VCaP (cell line): Measurements from ENCODE around the gene SLC4A5.
"Not testable (repeated sequence)": the region's sequence is repeated elsewhere in the genome, so short reads cannot be mapped to it uniquely, and the experiment has no call there.

ENCODE experiments used
- H3K27ac ChIP-seq: fragments of 450-650 bp; 2 replicates; pipeline ENCODE4 v1.5.1; 2017
- TF ChIP-seq, protein P1 (sequence below): fragments of 450-650 bp; conservative IDR thresholded peaks from 2 replicates; pipeline ENCODE4 v1.5.1; 2017; ENCODE audit warnings: mild to moderate bottlenecking, moderate library complexity

The SLC4A5 gene

DNA sequence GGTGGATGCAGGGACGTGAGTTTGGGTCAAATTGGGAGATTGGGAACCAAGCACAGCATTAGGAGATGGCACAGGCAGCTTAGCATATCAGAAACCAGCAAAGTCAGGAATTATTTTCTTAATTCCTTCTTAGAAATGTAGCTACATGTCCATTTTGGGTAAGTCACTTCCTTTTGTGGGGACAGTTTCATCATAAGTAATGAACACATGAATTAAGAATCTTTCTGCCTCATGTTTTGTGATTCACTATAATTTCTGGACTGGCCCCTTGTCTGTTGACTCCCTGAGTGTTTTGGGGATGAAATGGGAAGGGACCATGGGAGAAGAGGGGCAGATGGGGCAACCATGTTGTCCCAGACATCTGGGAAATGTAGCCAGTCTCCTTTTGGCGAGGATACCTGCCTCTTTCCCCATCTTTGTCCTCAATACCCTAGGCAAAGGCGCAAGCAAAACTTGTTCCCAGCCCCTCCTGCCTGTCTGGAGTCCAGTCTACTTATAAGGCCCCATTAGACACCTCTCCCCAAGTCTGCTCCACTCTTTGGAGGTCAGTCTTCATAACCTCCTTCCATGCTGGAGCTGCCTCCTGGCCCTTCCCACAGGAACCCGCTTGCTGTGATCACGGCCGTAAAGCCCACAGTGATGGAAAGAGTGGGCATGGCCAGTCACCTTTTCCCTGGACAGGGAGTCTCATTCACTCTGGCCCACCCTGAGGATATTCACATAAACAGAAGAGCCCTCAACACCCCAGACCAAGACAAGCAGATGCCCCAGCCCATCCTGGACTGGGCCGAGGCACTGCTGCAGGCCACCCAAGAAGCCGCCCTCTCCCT, 119.1 kb downstream of the SLC4A5 start:
- TF ChIP-seq, protein P1, sequence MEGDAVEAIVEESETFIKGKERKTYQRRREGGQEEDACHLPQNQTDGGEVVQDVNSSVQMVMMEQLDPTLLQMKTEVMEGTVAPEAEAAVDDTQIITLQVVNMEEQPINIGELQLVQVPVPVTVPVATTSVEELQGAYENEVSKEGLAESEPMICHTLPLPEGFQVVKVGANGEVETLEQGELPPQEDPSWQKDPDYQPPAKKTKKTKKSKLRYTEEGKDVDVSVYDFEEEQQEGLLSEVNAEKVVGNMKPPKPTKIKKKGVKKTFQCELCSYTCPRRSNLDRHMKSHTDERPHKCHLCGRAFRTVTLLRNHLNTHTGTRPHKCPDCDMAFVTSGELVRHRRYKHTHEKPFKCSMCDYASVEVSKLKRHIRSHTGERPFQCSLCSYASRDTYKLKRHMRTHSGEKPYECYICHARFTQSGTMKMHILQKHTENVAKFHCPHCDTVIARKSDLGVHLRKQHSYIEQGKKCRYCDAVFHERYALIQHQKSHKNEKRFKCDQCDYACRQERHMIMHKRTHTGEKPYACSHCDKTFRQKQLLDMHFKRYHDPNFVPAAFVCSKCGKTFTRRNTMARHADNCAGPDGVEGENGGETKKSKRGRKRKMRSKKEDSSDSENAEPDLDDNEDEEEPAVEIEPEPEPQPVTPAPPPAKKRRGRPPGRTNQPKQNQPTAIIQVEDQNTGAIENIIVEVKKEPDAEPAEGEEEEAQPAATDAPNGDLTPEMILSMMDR = no peak
- no peak overlapping the region for H3K27ac ChIP-seq

DNA sequence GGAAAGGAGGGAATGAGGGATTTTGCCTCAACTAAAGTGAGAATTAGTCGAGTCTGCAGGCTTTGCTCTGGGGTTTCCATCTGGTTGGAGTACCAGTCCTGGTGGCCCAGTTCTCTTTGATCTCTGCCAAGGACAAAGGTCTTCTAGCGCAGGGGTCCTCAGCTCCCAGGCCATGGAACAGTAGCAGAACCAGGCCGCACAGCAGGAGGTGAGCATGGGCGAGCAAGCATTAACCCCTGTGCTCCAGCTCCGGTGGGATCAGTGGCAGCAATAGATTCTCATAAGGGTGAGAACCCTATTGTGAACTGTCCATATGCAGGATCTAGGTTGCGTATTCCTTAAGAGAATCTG, 120.9 kb downstream of the SLC4A5 start:
- TF ChIP-seq, protein P1 = no peak
- no peak overlapping the region for H3K27ac ChIP-seq

DNA sequence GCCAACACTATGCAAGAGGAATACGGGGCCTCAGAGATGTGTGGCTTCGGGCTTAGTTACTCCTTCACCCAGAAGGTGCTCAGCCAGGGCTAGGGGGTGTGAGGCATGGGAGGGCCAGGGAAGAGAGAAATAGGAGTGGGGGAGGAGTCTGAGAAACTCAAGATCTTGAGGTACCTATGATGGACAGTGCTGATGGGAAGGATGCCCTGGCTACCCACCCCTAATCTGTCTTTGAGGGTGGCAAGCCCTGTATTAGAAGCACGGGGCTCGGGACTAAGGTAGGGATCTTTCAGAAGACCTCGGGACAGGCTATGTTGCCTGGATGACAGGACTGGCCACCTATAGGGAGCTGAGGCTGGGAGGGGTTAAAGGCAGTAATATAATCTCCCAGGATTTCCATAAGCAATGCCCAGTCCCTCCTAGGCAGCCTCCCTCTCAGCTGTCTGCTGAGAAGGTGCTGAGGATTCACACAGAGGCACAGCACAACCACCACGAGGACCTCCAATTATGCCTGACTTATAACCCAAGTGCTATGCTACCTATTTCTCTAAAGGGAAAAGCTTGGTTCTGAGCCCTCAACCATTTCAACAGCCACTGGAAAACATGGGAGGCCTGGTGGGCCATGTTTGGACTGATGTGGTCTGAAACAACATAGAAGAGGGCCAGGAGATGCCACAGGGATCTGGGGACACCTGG, 121.5 kb downstream of the SLC4A5 start:
- TF ChIP-seq, protein P1 = no peak
- no peak overlapping the region for H3K27ac ChIP-seq

DNA sequence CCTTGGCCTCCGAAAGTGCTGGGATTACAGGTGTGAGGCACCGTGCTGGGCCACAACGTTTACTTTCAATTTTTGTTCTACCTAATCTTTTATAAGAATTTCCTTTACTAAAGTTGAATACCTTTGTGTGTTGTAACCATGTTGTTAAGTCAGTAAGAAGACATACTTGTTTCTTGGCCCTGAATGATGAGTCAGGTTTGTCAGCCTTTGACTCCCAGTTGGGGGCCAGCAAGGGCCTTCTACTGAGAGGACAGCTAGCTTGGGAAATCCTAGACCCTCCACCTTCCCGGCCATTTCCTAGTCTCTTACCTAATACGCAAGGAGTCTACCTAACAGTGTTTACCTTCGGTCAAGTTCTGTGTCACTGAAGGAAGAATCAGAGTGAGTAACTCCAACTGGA, 122.1 kb downstream of the SLC4A5 start:
- H3K27ac ChIP-seq = no peak overlapping the region
- TF ChIP-seq, protein P1 = no peak

DNA sequence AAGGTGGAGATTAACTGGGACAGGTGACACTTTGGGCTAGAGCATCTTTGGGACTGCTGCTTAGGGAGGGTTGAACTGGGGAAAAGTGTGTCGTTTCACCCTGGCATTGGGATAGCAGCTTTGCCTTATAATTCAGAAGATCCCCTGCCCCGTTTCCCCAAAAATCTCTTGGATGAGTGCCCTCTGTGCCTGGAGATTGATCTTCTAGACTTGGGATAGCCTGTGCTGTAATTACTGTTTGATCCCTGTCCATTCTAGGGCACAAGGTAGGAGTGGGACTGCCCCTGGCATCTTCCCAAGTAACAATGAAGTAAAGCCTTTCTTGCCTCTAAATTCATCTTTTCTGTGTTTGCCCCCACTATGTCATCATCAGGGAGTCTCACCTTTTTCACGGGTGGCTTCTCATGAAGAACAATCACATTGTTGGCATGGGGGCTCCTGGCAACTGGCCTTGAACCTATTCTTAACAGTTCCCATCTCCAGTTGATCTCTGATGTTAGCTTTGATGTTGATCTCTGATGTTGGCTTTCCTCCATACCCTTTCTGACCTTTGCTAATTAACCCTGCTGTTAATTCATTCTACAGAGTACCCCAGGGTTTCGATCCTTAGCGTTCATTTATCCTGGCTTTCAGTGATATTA, 123.2 kb downstream of the SLC4A5 start:
- TF ChIP-seq, protein P1 = no peak
- H3K27ac ChIP-seq = no peak overlapping the region

DNA sequence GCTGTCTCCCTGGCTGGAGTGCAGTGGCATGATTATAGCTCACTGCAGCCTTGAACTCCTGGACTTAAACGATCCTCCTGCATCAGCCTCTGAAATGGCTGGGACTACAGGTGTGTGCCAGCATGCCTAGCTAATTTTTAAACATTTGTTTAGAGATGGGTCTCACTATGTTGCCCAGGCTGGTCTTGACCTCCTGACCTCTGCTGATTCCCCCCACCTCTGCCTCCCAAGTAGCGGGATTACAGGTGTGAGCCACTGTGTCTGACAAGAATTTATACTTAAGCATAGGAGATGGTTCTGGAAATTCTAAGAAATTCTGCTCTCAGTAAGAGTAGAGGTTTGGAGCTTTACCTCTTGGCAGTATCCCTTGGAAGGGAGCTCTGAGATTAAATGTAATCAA, 126.6 kb downstream of the SLC4A5 start:
- TF ChIP-seq, protein P1 = no peak
- no peak overlapping the region for H3K27ac ChIP-seq

DNA sequence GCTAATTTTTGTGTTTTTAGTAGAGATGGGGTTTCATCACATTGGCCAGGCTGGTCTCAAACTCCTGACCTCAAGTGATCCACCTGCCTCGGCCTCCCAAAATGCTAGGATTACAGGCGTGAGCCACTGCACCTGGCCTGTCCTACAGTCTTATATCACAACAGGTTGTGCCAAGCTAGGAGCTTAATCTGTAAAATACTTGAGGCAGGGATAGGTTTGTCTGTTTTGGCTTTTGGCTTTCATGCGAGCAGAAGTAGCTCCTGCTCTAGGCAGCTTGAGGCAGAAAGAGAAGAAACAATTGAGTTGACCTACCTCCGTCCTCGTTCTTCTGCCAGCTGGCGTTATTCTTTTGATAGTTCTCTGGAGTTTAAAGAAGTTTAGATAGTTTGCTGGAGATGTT, 127.4 kb downstream of the SLC4A5 start:
- not testable (repeated sequence) for H3K27ac ChIP-seq
